DMS153 treated with DMSO at 0.1 percent for 48 hours (cell line): ENCODE measurements around the gene BBS9.

ENCODE experiments used
- DNase-seq: peaks from one replicate; lab custom pipeline; 2025; ENCODE audit not compliant: unreplicated experiment; lab: John Stamatoyannopoulos, UW

Gene BBS9

GRCh38 chr7:33591490-33591889, 462.1 kb downstream of the BBS9 start:
- DNase-seq, result no peak

DNA sequence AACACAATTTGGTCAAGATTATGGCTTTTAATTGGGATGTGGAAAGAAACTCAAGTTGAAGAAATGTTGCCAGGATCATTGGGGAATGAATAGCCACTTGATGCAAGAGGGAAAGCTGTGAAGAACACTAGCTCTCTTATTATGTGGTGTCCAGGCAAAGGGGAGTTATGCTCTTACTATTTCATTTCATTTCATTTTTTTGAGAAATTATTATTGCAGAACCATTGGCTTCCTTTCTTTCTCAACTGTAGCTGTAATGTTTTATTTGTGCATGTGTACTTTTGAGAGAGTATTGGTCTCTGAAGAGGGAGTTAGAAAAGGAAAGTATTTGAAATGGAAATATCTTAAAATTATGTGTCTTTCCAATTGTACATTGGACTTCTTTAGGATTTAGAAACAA, 463.4 kb downstream of the BBS9 start:
- DNase-seq, result no peak

DNA sequence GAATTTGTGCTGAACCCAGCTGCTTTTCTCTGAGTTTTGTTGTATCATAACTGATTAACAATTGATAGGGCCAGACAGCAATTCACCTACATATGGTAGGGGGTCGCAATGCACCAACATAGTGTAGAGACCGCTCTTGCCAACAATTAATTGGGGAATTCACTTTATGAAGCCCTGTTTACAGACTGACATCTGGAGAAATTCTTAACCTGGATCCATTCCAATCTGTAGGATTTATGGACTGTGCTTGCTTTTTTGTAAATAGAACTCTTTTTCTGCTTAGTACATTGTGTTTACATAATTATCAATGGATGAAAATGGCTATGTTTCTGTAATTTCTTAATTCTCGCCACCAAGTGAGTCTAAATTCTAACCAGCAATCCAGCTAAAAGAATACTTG, 464.2 kb downstream of the BBS9 start:
- DNase-seq, result no peak

- no peak for DNase-seq
These were observed 467.3 kb downstream of the BBS9 start for GRCh38 chr7:33596686-33597085.

DNA sequence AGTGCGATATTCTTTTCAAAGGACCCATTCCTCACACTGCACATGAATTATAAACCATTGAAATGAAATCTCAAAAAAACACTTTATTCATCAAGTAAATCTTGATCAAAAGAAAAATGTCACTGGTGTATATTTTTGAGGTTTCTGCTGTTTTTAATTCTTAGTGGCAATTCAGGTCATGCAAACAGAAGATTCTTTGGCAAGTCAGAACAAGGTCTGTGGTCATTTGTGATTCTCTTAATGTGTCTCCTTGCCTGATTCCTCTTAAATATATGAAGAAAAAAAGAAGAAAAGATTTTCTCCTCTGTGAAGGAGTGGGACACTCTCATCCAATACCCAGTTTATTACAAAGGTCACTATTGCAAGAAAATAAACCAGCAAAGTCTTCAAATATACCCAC, 467.8 kb downstream of the BBS9 start:
- no peak for DNase-seq

- DNase-seq, result no peak
These were observed 471.7 kb downstream of the BBS9 start for GRCh38 chr7:33601101-33601500.

DNA sequence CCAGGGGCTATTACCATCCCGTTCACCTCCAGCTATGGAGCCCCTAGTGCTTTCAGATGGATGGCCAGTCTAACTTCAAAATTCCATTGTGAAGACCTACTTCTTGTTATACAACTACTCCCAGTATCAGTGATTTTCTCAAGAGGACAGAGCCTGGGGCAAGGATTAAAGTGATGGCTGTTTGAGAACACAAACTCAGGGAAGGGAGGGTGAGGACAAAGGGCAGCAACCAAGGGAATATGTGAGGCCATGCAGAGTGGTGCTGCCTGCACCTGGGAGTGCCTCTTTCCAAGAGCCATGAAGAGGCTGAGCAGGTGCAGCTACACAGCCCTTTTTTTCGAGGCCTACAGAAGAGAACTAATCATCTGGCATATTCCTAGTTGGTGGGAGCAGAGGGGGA, 472.5 kb downstream of the BBS9 start:
- no peak for DNase-seq

DNA sequence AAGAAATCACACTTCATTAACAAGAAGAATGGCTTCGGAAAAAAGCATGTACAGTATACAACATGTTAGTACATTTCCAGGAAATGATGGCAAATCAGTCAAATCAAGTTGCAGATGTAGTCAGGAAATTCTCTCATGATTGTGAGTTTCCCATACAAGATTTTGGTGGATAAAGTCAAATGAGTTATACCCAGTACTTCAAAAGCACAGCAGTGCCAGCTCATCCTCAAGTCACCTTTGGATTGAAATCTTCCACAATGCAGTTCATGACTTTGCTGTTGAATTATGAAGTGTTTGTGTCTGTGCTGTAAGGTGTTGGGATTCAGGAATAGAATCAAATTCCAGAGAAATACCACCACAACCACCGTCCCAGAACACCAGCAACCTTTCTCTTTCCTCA, 474.7 kb downstream of the BBS9 start:
- no peak for DNase-seq

DNA sequence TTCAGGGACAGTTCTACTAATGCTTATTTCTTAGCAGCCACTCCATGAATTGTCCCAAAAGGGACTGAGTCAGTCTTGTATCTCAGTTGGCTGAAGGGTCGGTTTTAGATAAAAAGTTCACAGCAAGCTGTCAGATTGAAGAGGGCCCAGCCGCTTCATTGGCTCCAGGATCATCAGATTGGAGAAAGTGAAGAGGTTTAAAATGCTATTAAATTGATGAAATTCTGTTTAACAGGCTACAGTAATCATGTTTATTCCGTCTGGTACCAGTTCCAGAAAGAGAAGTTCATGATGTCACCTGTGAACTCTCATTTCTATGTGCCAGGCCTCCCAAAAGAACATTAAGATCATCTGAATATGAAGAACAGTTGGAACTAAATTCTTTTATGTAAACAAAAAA, 481.6 kb downstream of the BBS9 start:
- no peak for DNase-seq

- DNase-seq, result no peak
These were observed 483.1 kb downstream of the BBS9 start for GRCh38 chr7:33612442-33612841.

GRCh38 chr7:33614357-33615117, 485.2 kb downstream of the BBS9 start:
- no peak for DNase-seq

DNA sequence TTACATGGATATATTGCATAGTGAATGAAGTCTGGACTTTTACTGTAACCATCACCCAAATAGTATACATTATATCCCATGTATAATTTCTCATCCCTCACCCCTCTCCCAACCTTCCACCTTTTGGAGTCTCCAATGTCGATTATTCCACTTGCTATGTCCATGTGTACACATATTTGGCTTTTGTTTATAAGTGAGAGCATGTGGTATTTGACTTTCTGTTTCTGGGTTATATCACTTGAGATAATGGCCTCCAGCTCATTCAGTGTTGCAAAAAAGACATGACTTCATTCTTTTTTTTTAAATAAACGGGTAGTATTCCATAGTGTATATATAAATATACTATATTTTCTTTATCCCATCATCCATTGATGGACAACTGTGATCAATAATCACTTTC, 487.4 kb downstream of the BBS9 start:
- DNase-seq, result no peak

GRCh38 chr7:33619264-33619663, 489.9 kb downstream of the BBS9 start:
- DNase-seq, result no peak

DNA sequence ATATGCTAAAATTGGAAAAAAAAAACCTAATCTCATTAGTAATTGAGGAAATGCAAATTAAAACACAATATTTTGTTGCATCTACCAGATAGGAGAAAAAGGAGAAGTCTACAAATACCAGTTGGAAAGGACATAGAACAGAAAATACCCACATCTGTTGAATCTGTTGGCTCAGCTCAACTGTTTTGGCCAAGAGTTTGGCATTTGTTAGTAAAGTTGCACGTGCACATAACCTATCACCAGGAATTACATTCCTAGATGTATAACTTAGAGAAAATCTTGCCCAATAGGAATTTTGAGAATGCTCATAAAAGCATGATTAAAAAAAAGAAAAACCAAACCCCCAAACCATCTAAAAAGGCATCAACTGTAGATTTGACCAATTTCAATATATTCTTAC, 493.9 kb downstream of the BBS9 start:
- no peak for DNase-seq

DNA sequence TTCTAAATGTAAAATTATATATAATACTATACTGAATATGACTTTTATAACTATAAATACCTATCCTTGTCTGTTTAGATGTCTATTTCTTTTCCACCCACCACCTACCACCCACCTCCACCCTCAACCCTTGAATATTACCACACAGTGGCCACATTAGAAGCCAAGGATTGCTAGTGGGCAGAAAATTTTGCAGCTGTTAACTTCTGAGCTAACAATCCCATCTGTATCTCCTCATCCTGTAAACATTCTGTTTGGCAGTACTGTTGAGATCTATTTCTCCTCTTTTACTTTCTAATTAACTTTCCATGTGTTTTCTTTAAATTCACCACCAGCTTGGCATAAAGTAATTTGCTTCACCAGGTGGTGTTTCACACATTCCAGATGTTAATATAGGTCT, 494.9 kb downstream of the BBS9 start:
- no peak for DNase-seq

DNA sequence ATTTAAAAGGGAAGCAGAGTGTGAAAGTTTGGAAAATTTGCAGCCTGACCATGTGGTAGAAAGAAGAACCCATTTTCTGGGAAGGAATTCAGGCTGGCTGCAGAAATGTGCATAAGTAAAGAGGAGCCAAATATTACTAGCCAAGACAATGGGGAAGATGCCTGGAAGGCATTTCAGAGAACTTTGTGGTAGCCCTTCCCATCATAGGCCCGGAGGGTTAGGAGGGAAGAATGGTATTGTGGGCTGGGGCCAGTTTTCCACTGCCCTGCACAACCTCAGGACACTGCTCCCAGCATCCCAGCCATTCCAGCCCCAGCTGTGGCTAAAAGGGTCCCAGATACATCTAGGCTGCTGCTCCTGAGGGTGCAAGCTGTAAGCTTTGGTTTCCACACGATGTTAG, 497.5 kb downstream of the BBS9 start:
- DNase-seq, result no peak

DNA sequence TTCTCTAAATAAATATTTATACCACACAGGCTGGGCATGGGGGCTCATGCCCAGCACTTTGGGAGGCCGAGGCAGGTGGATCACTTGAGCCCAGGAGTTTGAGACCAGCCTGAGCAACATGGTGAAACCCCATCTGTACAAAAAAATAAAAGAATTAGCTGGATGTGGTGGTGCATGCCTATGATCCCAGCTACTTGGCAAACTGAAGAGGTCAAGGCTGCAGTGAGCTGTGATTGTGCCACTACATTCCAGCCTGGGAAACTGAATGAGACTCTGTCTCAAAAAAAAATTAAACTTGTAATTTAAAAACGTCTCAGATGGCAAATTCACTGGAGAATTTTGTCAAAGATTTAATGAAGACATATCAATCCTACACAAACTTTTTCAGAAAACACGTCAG, 498.4 kb downstream of the BBS9 start:
- no peak for DNase-seq

DNA sequence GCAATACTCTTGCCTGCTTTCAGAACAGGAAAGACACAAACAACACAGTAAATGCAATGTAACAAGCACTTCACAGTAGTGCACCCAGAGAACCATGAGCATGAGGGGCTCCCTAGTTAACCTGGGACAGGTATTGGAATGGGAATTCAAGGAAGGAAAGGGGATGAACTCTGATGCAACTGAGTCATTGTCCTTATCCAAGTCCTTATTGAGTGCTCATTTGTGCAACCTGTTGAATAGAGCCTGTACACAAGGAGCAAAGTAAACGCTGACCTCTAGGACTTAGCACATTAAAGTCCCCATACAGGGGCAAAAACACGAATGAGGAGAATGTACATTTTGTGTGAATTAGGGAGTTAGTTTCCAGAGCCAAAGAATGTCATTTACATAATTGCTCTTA, 499.5 kb downstream of the BBS9 start:
- DNase-seq, result no peak

DNA sequence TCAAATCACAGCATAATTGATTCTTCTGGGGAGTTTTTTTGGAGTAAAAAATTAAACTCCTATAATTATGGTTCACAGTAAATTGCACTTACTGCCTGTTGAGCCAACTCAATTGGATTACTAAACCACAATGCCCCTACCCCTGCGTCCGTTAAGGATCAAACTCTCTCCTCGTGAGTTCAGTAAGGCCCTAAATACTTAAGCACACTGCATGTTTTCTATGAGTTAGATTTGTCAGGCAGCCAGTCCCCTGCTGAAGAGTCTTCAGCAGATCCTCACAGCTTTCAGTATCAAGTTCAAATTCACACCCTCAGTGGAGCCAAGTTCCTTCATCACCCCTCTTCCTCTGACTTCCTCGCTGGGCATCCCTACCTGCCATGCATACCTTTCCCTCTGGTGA, 501.0 kb downstream of the BBS9 start:
- no peak for DNase-seq

DNA sequence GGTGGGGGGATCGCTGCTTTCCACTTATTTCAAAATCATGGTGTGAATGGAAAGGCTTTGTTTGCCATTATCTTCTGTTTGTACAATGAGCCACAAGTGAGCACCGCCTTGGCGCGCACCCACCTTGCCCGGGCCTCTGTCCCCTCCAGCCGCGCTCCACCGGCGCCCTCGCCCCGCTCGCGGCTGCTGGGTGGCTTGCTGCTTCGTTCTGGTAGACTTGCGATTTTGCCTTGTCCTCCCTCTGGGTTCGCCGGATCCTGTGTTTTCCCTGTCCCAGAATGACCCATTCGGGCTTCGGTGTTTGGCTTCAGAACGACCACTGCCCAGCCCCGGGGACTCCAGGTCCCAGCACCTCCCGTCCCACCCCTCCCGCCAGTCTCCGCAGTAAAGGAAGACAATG, 503.0 kb downstream of the BBS9 start:
- no peak for DNase-seq

GRCh38 chr7:33632840-33633525, 503.6 kb downstream of the BBS9 start:
- no peak for DNase-seq

DNA sequence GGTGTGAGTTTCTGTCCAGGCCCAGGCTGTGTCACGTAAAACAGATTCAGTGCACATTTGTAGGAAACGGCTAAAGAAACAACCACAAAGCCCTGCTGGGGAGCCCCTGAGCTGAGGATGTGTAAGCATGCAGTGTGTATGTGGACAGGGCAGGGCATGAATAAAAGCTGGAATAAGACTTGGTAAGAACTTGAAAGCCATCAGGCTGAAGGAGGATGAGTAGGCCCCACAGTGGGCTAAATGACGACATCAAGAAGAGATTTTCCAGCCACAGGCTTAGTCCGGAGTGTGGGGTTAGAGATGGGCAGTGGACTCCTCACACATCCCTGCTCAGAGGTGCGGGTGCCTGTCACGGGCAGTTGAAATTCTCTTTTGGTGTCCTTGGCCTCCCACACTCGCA, 505.2 kb downstream of the BBS9 start:
- no peak for DNase-seq

DNA sequence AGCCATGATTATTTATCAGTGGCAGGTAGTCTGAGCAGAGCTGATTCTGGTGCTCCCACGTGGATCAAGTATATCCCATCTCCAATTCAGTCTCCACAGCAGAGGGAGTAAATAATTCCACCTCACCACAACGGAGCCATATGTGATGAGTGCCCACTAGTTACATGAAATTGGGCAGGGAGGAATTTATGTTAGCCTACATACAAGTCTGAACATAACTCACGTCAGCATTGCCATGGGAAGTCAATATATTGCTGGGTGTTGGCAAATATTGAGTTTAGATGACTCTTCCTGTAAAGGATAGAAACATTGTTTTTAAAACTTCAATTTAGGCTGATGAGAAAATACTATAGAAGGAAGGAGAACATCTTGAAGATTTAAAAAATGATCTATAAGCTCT, 507.0 kb downstream of the BBS9 start:
- no peak for DNase-seq
